Middle frontal gyrus (tissue), 1 donor: Measurements from ENCODE around the gene KIFAP3.

ENCODE experiments used
- DNase-seq: peaks from one replicate; pipeline ENCODE4 v3.0.0-alpha.2; 2015; ENCODE audit warnings: low spot score; ENCODE audit errors: extremely low spot score

KIFAP3 gene

GRCh38 chr1:169989246-169989645, 85.2 kb downstream of the KIFAP3 start:
- no peak for DNase-seq

GRCh38 chr1:169985757-169986156, 88.7 kb downstream of the KIFAP3 start:
- DNase-seq: no peak

- DNase-seq: no peak
Measured at GRCh38 chr1:169974067-169974466, 100.4 kb downstream of the KIFAP3 start.

- no peak for DNase-seq
Measured at GRCh38 chr1:169970114-169970513, 104.4 kb downstream of the KIFAP3 start.

- DNase-seq: no peak
Measured at GRCh38 chr1:169968174-169968573, 106.3 kb downstream of the KIFAP3 start.

GRCh38 chr1:169964206-169964605, 110.3 kb downstream of the KIFAP3 start:
- DNase-seq: no peak

GRCh38 chr1:169959686-169960085, 114.8 kb downstream of the KIFAP3 start:
- DNase-seq: no peak

- no peak for DNase-seq
Measured at GRCh38 chr1:169958987-169959386, 115.5 kb downstream of the KIFAP3 start.

- no peak for DNase-seq
Measured at GRCh38 chr1:169957884-169958283, 116.6 kb downstream of the KIFAP3 start.

GRCh38 chr1:169951108-169951507, 123.4 kb downstream of the KIFAP3 start:
- no peak for DNase-seq

- no peak for DNase-seq
Measured at GRCh38 chr1:169949139-169949538, 125.4 kb downstream of the KIFAP3 start.

GRCh38 chr1:169946206-169946605, 128.3 kb downstream of the KIFAP3 start:
- no peak for DNase-seq

- no peak for DNase-seq
Measured at GRCh38 chr1:169945181-169945580, 129.3 kb downstream of the KIFAP3 start.

GRCh38 chr1:169944621-169945020, 129.9 kb downstream of the KIFAP3 start:
- no peak for DNase-seq

- no peak for DNase-seq
Measured at GRCh38 chr1:169943963-169944526, 130.4 kb downstream of the KIFAP3 start.

- DNase-seq: no peak
Measured at GRCh38 chr1:169941982-169942830, 132.3 kb downstream of the KIFAP3 start.

GRCh38 chr1:169933984-169934725, 140.3 kb downstream of the KIFAP3 start:
- DNase-seq: no peak

GRCh38 chr1:169931795-169932231, 142.7 kb downstream of the KIFAP3 start:
- no peak for DNase-seq

GRCh38 chr1:169929210-169929526, 145.3 kb downstream of the KIFAP3 start:
- DNase-seq: no peak

GRCh38 chr1:169928438-169929209, 145.9 kb downstream of the KIFAP3 start:
- DNase-seq: peak; percentile 24
